ENCODE results near the gene SPDYE2. TPM values are rescaled to one million over a fixed set of nuclear protein-coding genes. Genes with fewer than 3 reads are reported as not detected.
"Not testable (repeated sequence)": the region's sequence is repeated elsewhere in the genome, so short reads cannot be mapped to it uniquely, and the experiment has no call there.

SPDYE2 gene
- total RNA-seq, 2 experiments from 2014 or later = 0.15 TPM; not detected in 1

- H3K4me1 Mint-ChIP-seq; CTCF ChIA-PET; H3K27ac Mint-ChIP-seq; H3K9me3 Mint-ChIP-seq; H3K4me3 Mint-ChIP-seq; H3K36me3 Mint-ChIP-seq (ENCODE audit: low read depth); POLR2A ChIA-PET; H3K27me3 Mint-ChIP-seq; DNase-seq: not testable (repeated sequence)
Measured at GRCh38 chr7:102602317-102602716, 51.3 kb downstream of the SPDYE2 start.

- H3K27me3 Mint-ChIP-seq; CTCF ChIA-PET; H3K27ac Mint-ChIP-seq; DNase-seq; H3K4me1 Mint-ChIP-seq; H3K9me3 Mint-ChIP-seq; POLR2A ChIA-PET; H3K36me3 Mint-ChIP-seq (ENCODE audit: low read depth); H3K4me3 Mint-ChIP-seq: not testable (repeated sequence)
Measured at GRCh38 chr7:102604431-102605145, 53.6 kb downstream of the SPDYE2 start.

GRCh38 chr7:102606848-102607247, 55.8 kb downstream of the SPDYE2 start:
- H3K9me3 Mint-ChIP-seq; H3K4me3 Mint-ChIP-seq; H3K27me3 Mint-ChIP-seq; DNase-seq; H3K4me1 Mint-ChIP-seq; CTCF ChIA-PET; H3K27ac Mint-ChIP-seq; H3K36me3 Mint-ChIP-seq (ENCODE audit: low read depth); POLR2A ChIA-PET: not testable (repeated sequence)

GRCh38 chr7:102609734-102610133, 58.7 kb downstream of the SPDYE2 start:
- H3K9me3 Mint-ChIP-seq; H3K4me1 Mint-ChIP-seq; H3K27me3 Mint-ChIP-seq; DNase-seq; H3K27ac Mint-ChIP-seq; POLR2A ChIA-PET; H3K4me3 Mint-ChIP-seq; CTCF ChIA-PET; H3K36me3 Mint-ChIP-seq (ENCODE audit: low read depth): not testable (repeated sequence)

GRCh38 chr7:102610441-102610840, 59.4 kb downstream of the SPDYE2 start:
- H3K27ac Mint-ChIP-seq; H3K4me3 Mint-ChIP-seq; H3K27me3 Mint-ChIP-seq; DNase-seq; POLR2A ChIA-PET; H3K9me3 Mint-ChIP-seq; H3K4me1 Mint-ChIP-seq; H3K36me3 Mint-ChIP-seq (ENCODE audit: low read depth); CTCF ChIA-PET: not testable (repeated sequence)

- DNase-seq; POLR2A ChIA-PET; H3K36me3 Mint-ChIP-seq (ENCODE audit: low read depth); H3K4me3 Mint-ChIP-seq; H3K4me1 Mint-ChIP-seq; H3K27ac Mint-ChIP-seq; CTCF ChIA-PET; H3K9me3 Mint-ChIP-seq; H3K27me3 Mint-ChIP-seq: not testable (repeated sequence)
Measured at GRCh38 chr7:102611013-102611674, 60.1 kb downstream of the SPDYE2 start.

GRCh38 chr7:102611675-102612325, 60.8 kb downstream of the SPDYE2 start:
- DNase-seq; H3K27me3 Mint-ChIP-seq; CTCF ChIA-PET; H3K27ac Mint-ChIP-seq; POLR2A ChIA-PET; H3K4me1 Mint-ChIP-seq; H3K36me3 Mint-ChIP-seq (ENCODE audit: low read depth); H3K9me3 Mint-ChIP-seq; H3K4me3 Mint-ChIP-seq: not testable (repeated sequence)

Other genes with a start within 250 kb of the SPDYE2 start
- not detected for gene SPDYE6, start 194.8 kb upstream of the SPDYE2 start, total RNA-seq
- 10 to 100 TPM; 26.2 to 31.9 TPM for gene PRKRIP1, start 154.9 kb upstream of the SPDYE2 start, total RNA-seq
- gene ORAI2, start 117.7 kb upstream of the SPDYE2 start, total RNA-seq = 10 to 100 TPM; 61.2 to 63.7 TPM
- 10 to 100 TPM; 10.5 to 12.9 TPM for gene ALKBH4, start 86.4 kb upstream of the SPDYE2 start, total RNA-seq
- 10 to 100 TPM; 18.2 to 20.5 TPM for gene LRWD1, start 86.2 kb upstream of the SPDYE2 start, total RNA-seq
- gene POLR2J, start 72.3 kb upstream of the SPDYE2 start, total RNA-seq = 10 to 100 TPM; 44.3 to 56.4 TPM
- 10 to 100 TPM; 23.2 to 26.9 TPM for gene RASA4B, start 33.4 kb upstream of the SPDYE2 start, total RNA-seq
- 10 to 100 TPM; 44.9 to 52.4 TPM for gene UPK3BL2, start 7.5 kb upstream of the SPDYE2 start, total RNA-seq
- gene POLR2J3, start 21.4 kb downstream of the SPDYE2 start, total RNA-seq = 10 to 100 TPM; 53.2 to 53.8 TPM
- gene RASA4, start 65.5 kb downstream of the SPDYE2 start, total RNA-seq = 10 to 100 TPM; 19.7 to 21.1 TPM
- gene UPK3BL1, start 91.6 kb downstream of the SPDYE2 start, total RNA-seq = 1 to 10 TPM in 1 of 2 experiments, not detected in 1; 9.4 TPM
- gene SPDYE2B, start 99.1 kb downstream of the SPDYE2 start, total RNA-seq = not detected
- gene POLR2J2, start 120.4 kb downstream of the SPDYE2 start, total RNA-seq = 10 to 100 TPM; 36.6 to 37.4 TPM
- 1 to 10 TPM; 8.3 to 8.4 TPM for gene FAM185A, start 197.8 kb downstream of the SPDYE2 start, total RNA-seq

Measured in activated CD4-positive, alpha-beta T cell treated with anti-CD3 and anti-CD28 coated beads, Interleukin-2, amount 10 ng/mL, durations not matched to agents 7 days and 5 days (primary cell).